ENCODE results near the gene ADPRM. TPM values are rescaled to one million over a fixed set of nuclear protein-coding genes. Genes with fewer than 3 reads are reported as not detected.
"Not testable (repeated sequence)": the region's sequence is repeated elsewhere in the genome, so short reads cannot be mapped to it uniquely, and the experiment has no call there.

ADPRM gene
- total RNA-seq, 1 experiment from 2014 or later = 2.5 TPM

DNA sequence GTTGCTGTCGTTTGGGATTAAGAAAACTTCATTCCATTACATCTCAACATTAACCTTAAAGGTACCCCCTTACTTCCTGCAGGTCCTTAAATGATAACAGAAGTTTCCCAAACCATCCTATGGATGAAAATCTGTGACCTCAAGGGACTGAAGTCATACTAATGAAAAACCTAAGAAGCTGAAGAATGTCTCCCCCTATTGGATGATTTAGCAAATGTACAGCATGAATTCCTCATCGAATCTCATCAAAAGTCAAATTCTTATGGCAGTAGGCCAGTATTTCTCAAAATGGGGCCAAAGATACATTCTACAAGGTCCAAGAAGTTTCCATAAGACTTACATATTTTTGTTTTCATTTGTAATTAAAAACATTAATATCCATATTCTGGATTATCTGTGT is 13.5 kb upstream of the ADPRM start:
- no peaks in the 10 kb centered on the region for H3K4me1 Mint-ChIP-seq (ENCODE audit: low read depth, unreplicated experiment)
- H3K4me3 Mint-ChIP-seq (ENCODE audit: unreplicated experiment) = no peak overlapping the region
- Histone ChIP-seq H3K27me3 (replicated peaks; ENCODE audit: control insufficient read depth, insufficient read depth, low read length) (no peaks in the 10 kb centered on the region), H3K36me3 (ENCODE audit: control insufficient read depth, insufficient read depth, low read length) (no peaks in the 10 kb centered on the region; the same call in 1 of the 2 replicates), H3K9me3 (no peaks in the 10 kb centered on the region), H3K4me1 (no peaks in the 10 kb centered on the region), H3K4me3 (ENCODE audit: low read depth, low read length) (no peak overlapping the region)
- no peak for DNase-seq
- intact Hi-C loops (cut with micrococcal nuclease; ENCODE audit: unreplicated experiment) = loop anchor here (2.0 kb wide), 1 partner anchor 37 kb away; no protein-coding TSS in a partner anchor
- peaks cover 39% of the 10 kb centered on the region for H3K36me3 Mint-ChIP-seq (ENCODE audit: insufficient read depth, unreplicated experiment)
- no TSS peak for BruUV-seq (replicated peaks)
- no peaks in the 10 kb centered on the region for H3K9me3 Mint-ChIP-seq (ENCODE audit: unreplicated experiment)
- CTCF ChIA-PET = interaction anchor here (1.5 kb wide), 1 partner anchor 37 kb away, joined by 5 read pairs; no protein-coding TSS in a partner anchor
- TF ChIP-seq, protein P1, sequence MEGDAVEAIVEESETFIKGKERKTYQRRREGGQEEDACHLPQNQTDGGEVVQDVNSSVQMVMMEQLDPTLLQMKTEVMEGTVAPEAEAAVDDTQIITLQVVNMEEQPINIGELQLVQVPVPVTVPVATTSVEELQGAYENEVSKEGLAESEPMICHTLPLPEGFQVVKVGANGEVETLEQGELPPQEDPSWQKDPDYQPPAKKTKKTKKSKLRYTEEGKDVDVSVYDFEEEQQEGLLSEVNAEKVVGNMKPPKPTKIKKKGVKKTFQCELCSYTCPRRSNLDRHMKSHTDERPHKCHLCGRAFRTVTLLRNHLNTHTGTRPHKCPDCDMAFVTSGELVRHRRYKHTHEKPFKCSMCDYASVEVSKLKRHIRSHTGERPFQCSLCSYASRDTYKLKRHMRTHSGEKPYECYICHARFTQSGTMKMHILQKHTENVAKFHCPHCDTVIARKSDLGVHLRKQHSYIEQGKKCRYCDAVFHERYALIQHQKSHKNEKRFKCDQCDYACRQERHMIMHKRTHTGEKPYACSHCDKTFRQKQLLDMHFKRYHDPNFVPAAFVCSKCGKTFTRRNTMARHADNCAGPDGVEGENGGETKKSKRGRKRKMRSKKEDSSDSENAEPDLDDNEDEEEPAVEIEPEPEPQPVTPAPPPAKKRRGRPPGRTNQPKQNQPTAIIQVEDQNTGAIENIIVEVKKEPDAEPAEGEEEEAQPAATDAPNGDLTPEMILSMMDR (IDR thresholded peaks at IDR 0.05; ENCODE audit: insufficient read depth in 1 of 2, low read depth in 1 of 2, low read length in 1 of 2, severe bottlenecking in 1 of 2, unreplicated experiment in 1 of 2) = peak in 1 of 2 experiments; percentile 1
- no peaks in the 10 kb centered on the region for H3K27me3 Mint-ChIP-seq (ENCODE audit: insufficient read depth, unreplicated experiment)
- H3K27ac Mint-ChIP-seq (ENCODE audit: unreplicated experiment) = no peak overlapping the region
- POLR2A ChIA-PET = no interaction called here

DNA sequence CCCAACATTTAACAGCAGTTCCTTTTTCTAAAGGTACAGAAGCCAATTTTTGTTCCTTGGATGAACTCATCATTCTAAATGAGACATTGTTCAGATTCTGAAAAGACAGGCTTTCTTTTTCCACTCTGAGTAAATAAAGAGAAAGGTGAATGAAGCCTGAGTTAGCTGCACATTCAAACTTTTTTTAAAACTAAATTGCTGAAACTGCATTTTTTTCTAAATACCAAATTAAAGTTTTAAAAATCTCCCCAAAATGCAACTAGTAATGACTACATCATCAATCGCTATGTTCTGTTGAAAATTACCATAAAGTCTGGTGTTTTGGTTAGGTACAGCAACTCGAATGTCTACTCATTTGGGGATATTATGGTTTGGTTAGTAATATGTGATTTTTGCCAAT is 9.9 kb upstream of the ADPRM start:
- no peaks in the 10 kb centered on the region for H3K9me3 ChIP-seq
- H3K4me1 ChIP-seq = no peaks in the 10 kb centered on the region
- Mint-ChIP-seq H3K4me3 (ENCODE audit: unreplicated experiment) (no peak overlapping the region), H3K27ac (ENCODE audit: unreplicated experiment) (no peak overlapping the region), H3K36me3 (ENCODE audit: insufficient read depth, unreplicated experiment) (peaks cover 36% of the 10 kb centered on the region), H3K27me3 (ENCODE audit: insufficient read depth, unreplicated experiment) (no peaks in the 10 kb centered on the region), H3K4me1 (ENCODE audit: low read depth, unreplicated experiment) (no peaks in the 10 kb centered on the region), H3K9me3 (ENCODE audit: unreplicated experiment) (no peaks in the 10 kb centered on the region)
- ChIA-PET CTCF (no interaction called here), POLR2A (no interaction called here)
- H3K4me3 ChIP-seq (ENCODE audit: low read depth, low read length) = no peak overlapping the region
- no peak for DNase-seq
- no peaks in the 10 kb centered on the region; the same call in 1 of the 2 replicates for H3K36me3 ChIP-seq (ENCODE audit: control insufficient read depth, insufficient read depth, low read length)
- H3K27me3 ChIP-seq (replicated peaks; ENCODE audit: control insufficient read depth, insufficient read depth, low read length) = no peaks in the 10 kb centered on the region
- intact Hi-C loops (cut with micrococcal nuclease; ENCODE audit: unreplicated experiment) = no loop called here
- TF ChIP-seq, protein P1 (IDR thresholded peaks at IDR 0.05; ENCODE audit: insufficient read depth in 1 of 2, low read depth in 1 of 2, low read length in 1 of 2, severe bottlenecking in 1 of 2, unreplicated experiment in 1 of 2) = no peak
- no TSS peak for BruUV-seq (replicated peaks)

DNA sequence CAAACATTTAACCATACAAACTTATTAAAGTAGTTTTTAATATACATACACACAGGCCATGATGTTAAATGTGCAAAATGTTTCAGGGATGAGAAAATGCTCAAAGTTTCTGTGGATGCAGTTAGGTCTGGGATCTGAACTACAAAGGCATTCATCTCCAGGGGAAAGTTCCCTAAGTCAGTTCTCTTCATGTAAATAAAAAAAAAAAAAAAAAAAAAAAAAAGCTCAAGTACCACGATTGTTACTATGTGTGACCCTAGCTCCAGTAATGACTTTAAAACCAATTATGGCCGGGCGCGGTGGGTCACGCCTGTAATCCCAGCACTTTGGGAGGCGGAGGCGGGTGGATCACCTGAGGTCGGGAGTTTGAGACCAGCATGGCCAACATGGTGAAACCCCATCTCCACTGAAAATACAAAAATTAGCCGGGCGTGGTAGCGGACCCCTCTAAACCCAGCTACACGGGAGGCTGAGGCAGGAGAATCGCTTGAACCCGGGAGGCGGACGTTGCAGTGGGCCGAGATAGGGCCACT is 1.5 kb upstream of the ADPRM start:
- H3K27me3 ChIP-seq (replicated peaks; ENCODE audit: control insufficient read depth, insufficient read depth, low read length); H3K4me1 Mint-ChIP-seq (ENCODE audit: low read depth, unreplicated experiment); H3K9me3 ChIP-seq; POLR2A ChIA-PET; H3K9me3 Mint-ChIP-seq (ENCODE audit: unreplicated experiment); H3K27me3 Mint-ChIP-seq (ENCODE audit: insufficient read depth, unreplicated experiment); H3K27ac Mint-ChIP-seq (ENCODE audit: unreplicated experiment); BruUV-seq (replicated peaks); H3K4me1 ChIP-seq; DNase-seq; H3K36me3 ChIP-seq (ENCODE audit: control insufficient read depth, insufficient read depth, low read length); CTCF ChIA-PET; intact Hi-C loops (cut with micrococcal nuclease; ENCODE audit: unreplicated experiment): not testable (repeated sequence)
- H3K4me3 ChIP-seq (ENCODE audit: low read depth, low read length) = peak overlapping the region; percentile 82
- H3K4me3 Mint-ChIP-seq (ENCODE audit: unreplicated experiment) = peak overlapping the region; percentile 72
- peaks cover 18% of the 10 kb centered on the region for H3K36me3 Mint-ChIP-seq (ENCODE audit: insufficient read depth, unreplicated experiment)
